Measurements from ENCODE around the gene AOX1. TPM values are rescaled to one million over a fixed set of nuclear protein-coding genes. Genes with fewer than 3 reads are reported as not detected.

Gene AOX1
- total and polyA plus RNA-seq, 4 experiments from 2014 or later = not detected

GRCh38 chr2:200614249-200614648 is 28.4 kb downstream of the AOX1 start:
- CTCF ChIA-PET (ENCODE audit: partially characterized antibody) = no interaction called here
- intact Hi-C loops (cut with micrococcal nuclease) = no loop called here

GRCh38 chr2:200615247-200615646 is 29.4 kb downstream of the AOX1 start:
- POLR2A ChIA-PET (ENCODE audit: partially characterized antibody) = no interaction called here

More at GRCh38 chr2:200614249-200614648, 28.4 kb downstream of the AOX1 start:
- Mint-ChIP-seq H3K36me3 (no peaks in the 10 kb centered on the region), H3K27me3 (peaks cover 11 to 15% of the 10 kb centered on the region in 2 donors), H3K4me3 (no peak overlapping the region), H3K27ac (no peak overlapping the region), H3K4me1 (peaks cover 0 to 1% (median 0%) of the 10 kb centered on the region in 4 donors), H3K9me3 (no peaks in the 10 kb centered on the region)
- DNase-seq = no peak
- Histone ChIP-seq H3K27ac (ENCODE audit: low read depth, low read length) (no peak overlapping the region), H3K9me3 (ENCODE audit: control insufficient read depth in 1 of 2, low read length in 2 of 2) (no peaks in the 10 kb centered on the region), H3K36me3 (ENCODE audit: insufficient read depth, low read length) (no peaks in the 10 kb centered on the region), H3K4me1 (ENCODE audit: insufficient read depth, low read length) (no peaks in the 10 kb centered on the region), H3K4me3 (ENCODE audit: low read length in 2 of 2) (no peak overlapping the region), H3K27me3 (ENCODE audit: insufficient read depth, low read length) (no peaks in the 10 kb centered on the region)
- POLR2A ChIA-PET (ENCODE audit: partially characterized antibody) = no interaction called here

GRCh38 chr2:200616193-200616592 is 30.4 kb downstream of the AOX1 start:
- H3K36me3 ChIP-seq (ENCODE audit: insufficient read depth, low read length) = no peaks in the 10 kb centered on the region
- intact Hi-C loops (cut with micrococcal nuclease) = no loop called here
- Mint-ChIP-seq H3K36me3 (no peaks in the 10 kb centered on the region), H3K9me3 (no peaks in the 10 kb centered on the region), H3K27me3 (peaks cover 11% of the 10 kb centered on the region in 2 donors), H3K27ac (no peak overlapping the region), H3K4me1 (peaks cover 0 to 1% (median 0%) of the 10 kb centered on the region in 4 donors), H3K4me3 (no peak overlapping the region)
- H3K4me1 ChIP-seq (ENCODE audit: insufficient read depth, low read length) = no peaks in the 10 kb centered on the region
- no peak overlapping the region for H3K4me3 ChIP-seq (ENCODE audit: low read length in 2 of 2)
- ChIA-PET CTCF (ENCODE audit: partially characterized antibody) (no interaction called here), POLR2A (ENCODE audit: partially characterized antibody) (no interaction called here)
- H3K9me3 ChIP-seq (ENCODE audit: control insufficient read depth in 1 of 2, low read length in 2 of 2) = no peaks in the 10 kb centered on the region
- no peaks in the 10 kb centered on the region for H3K27me3 ChIP-seq (ENCODE audit: insufficient read depth, low read length)
- H3K27ac ChIP-seq (ENCODE audit: low read depth, low read length) = no peak overlapping the region
- DNase-seq = no peak

More at GRCh38 chr2:200615247-200615646, 29.4 kb downstream of the AOX1 start:
- Histone ChIP-seq H3K9me3 (ENCODE audit: control insufficient read depth in 1 of 2, low read length in 2 of 2) (no peaks in the 10 kb centered on the region), H3K4me3 (ENCODE audit: low read length in 2 of 2) (no peak overlapping the region), H3K27ac (ENCODE audit: low read depth, low read length) (no peak overlapping the region), H3K4me1 (ENCODE audit: insufficient read depth, low read length) (no peaks in the 10 kb centered on the region), H3K36me3 (ENCODE audit: insufficient read depth, low read length) (no peaks in the 10 kb centered on the region), H3K27me3 (ENCODE audit: insufficient read depth, low read length) (no peaks in the 10 kb centered on the region)
- H3K4me3 Mint-ChIP-seq = no peak overlapping the region
- H3K27me3 Mint-ChIP-seq = peaks cover 11% of the 10 kb centered on the region in 2 donors
- DNase-seq = no peak
- no peaks in the 10 kb centered on the region for H3K9me3 Mint-ChIP-seq
- H3K36me3 Mint-ChIP-seq = no peaks in the 10 kb centered on the region
- H3K27ac Mint-ChIP-seq = no peak overlapping the region
- peaks cover 0 to 1% (median 0%) of the 10 kb centered on the region in 4 donors for H3K4me1 Mint-ChIP-seq
- intact Hi-C loops (cut with micrococcal nuclease) = no loop called here
- CTCF ChIA-PET (ENCODE audit: partially characterized antibody) = no interaction called here

GRCh38 chr2:200616656-200617055 is 30.8 kb downstream of the AOX1 start:
- ChIA-PET CTCF (ENCODE audit: partially characterized antibody) (no interaction called here), POLR2A (ENCODE audit: partially characterized antibody) (no interaction called here)
- intact Hi-C loops (cut with micrococcal nuclease) = no loop called here
- H3K27me3 ChIP-seq (ENCODE audit: insufficient read depth, low read length) = no peaks in the 10 kb centered on the region
- no peaks in the 10 kb centered on the region for H3K9me3 ChIP-seq (ENCODE audit: control insufficient read depth in 1 of 2, low read length in 2 of 2)
- no peak overlapping the region for H3K4me3 ChIP-seq (ENCODE audit: low read length in 2 of 2)
- no peaks in the 10 kb centered on the region for H3K9me3 Mint-ChIP-seq
- peaks cover 0 to 1% (median 0%) of the 10 kb centered on the region in 4 donors for H3K4me1 Mint-ChIP-seq
- H3K36me3 Mint-ChIP-seq = no peaks in the 10 kb centered on the region
- no peak overlapping the region for H3K27ac Mint-ChIP-seq
- no peaks in the 10 kb centered on the region for H3K36me3 ChIP-seq (ENCODE audit: insufficient read depth, low read length)
- H3K4me3 Mint-ChIP-seq = no peak overlapping the region
- no peak for DNase-seq
- H3K27me3 Mint-ChIP-seq = peaks cover 11% of the 10 kb centered on the region in 2 donors
- no peaks in the 10 kb centered on the region for H3K4me1 ChIP-seq (ENCODE audit: insufficient read depth, low read length)
- no peak overlapping the region for H3K27ac ChIP-seq (ENCODE audit: low read depth, low read length)

GRCh38 chr2:200617156-200618053 is 31.6 kb downstream of the AOX1 start:
- DNase-seq = no peak
- Mint-ChIP-seq H3K27me3 (peaks cover 9 to 13% of the 10 kb centered on the region in 2 donors), H3K36me3 (no peaks in the 10 kb centered on the region), H3K4me3 (no peak overlapping the region), H3K27ac (no peak overlapping the region), H3K4me1 (peaks cover 0 to 1% (median 0%) of the 10 kb centered on the region in 4 donors), H3K9me3 (no peaks in the 10 kb centered on the region)
- Histone ChIP-seq H3K27me3 (ENCODE audit: insufficient read depth, low read length) (no peaks in the 10 kb centered on the region), H3K4me1 (ENCODE audit: insufficient read depth, low read length) (no peaks in the 10 kb centered on the region), H3K9me3 (ENCODE audit: control insufficient read depth in 1 of 2, low read length in 2 of 2) (no peaks in the 10 kb centered on the region), H3K27ac (ENCODE audit: low read depth, low read length) (no peak overlapping the region), H3K4me3 (ENCODE audit: low read length in 2 of 2) (no peak overlapping the region), H3K36me3 (ENCODE audit: insufficient read depth, low read length) (no peaks in the 10 kb centered on the region)
- POLR2A ChIA-PET (ENCODE audit: partially characterized antibody) = no interaction called here
- intact Hi-C loops (cut with micrococcal nuclease) = no loop called here
- CTCF ChIA-PET (ENCODE audit: partially characterized antibody) = no interaction called here

- peaks cover 0 to 1% (median 0%) of the 10 kb centered on the region in 4 donors for H3K4me1 Mint-ChIP-seq
- Histone ChIP-seq H3K36me3 (ENCODE audit: insufficient read depth, low read length) (no peaks in the 10 kb centered on the region), H3K4me1 (ENCODE audit: insufficient read depth, low read length) (no peaks in the 10 kb centered on the region), H3K4me3 (ENCODE audit: low read length in 2 of 2) (no peak overlapping the region), H3K27me3 (ENCODE audit: insufficient read depth, low read length) (no peaks in the 10 kb centered on the region), H3K27ac (ENCODE audit: low read depth, low read length) (no peak overlapping the region), H3K9me3 (ENCODE audit: control insufficient read depth in 1 of 2, low read length in 2 of 2) (no peaks in the 10 kb centered on the region)
- H3K27ac Mint-ChIP-seq = no peak overlapping the region
- H3K27me3 Mint-ChIP-seq = peaks cover 12 to 13% of the 10 kb centered on the region in 2 donors
- intact Hi-C loops (cut with micrococcal nuclease) = no loop called here
- H3K9me3 Mint-ChIP-seq = no peaks in the 10 kb centered on the region
- ChIA-PET POLR2A (ENCODE audit: partially characterized antibody) (no interaction called here), CTCF (ENCODE audit: partially characterized antibody) (interaction anchor here (1.5 kb wide), 1 partner anchor 113 kb away, joined by 3 read pairs; no protein-coding TSS in a partner anchor)
- no peak overlapping the region for H3K4me3 Mint-ChIP-seq
- no peak for DNase-seq
- H3K36me3 Mint-ChIP-seq = no peaks in the 10 kb centered on the region
These were observed 32.2 kb downstream of the AOX1 start for GRCh38 chr2:200618054-200618419.

- peaks cover 0 to 1% (median 0%) of the 10 kb centered on the region in 4 donors for H3K4me1 Mint-ChIP-seq
- H3K36me3 Mint-ChIP-seq = no peaks in the 10 kb centered on the region
- no peaks in the 10 kb centered on the region for H3K9me3 Mint-ChIP-seq
- no peak overlapping the region for H3K27ac Mint-ChIP-seq
- ChIA-PET POLR2A (ENCODE audit: partially characterized antibody) (no interaction called here), CTCF (ENCODE audit: partially characterized antibody) (interaction anchor here (1.5 kb wide), 1 partner anchor 113 kb away, joined by 3 read pairs; no protein-coding TSS in a partner anchor)
- Histone ChIP-seq H3K4me3 (ENCODE audit: low read length in 2 of 2) (no peak overlapping the region), H3K9me3 (ENCODE audit: control insufficient read depth in 1 of 2, low read length in 2 of 2) (no peaks in the 10 kb centered on the region), H3K36me3 (ENCODE audit: insufficient read depth, low read length) (no peaks in the 10 kb centered on the region), H3K4me1 (ENCODE audit: insufficient read depth, low read length) (no peaks in the 10 kb centered on the region), H3K27me3 (ENCODE audit: insufficient read depth, low read length) (no peaks in the 10 kb centered on the region), H3K27ac (ENCODE audit: low read depth, low read length) (no peak overlapping the region)
- no peak overlapping the region for H3K4me3 Mint-ChIP-seq
- H3K27me3 Mint-ChIP-seq = peaks cover 15 to 16% of the 10 kb centered on the region in 2 donors
- intact Hi-C loops (cut with micrococcal nuclease) = no loop called here
- DNase-seq = no peak
These were observed 32.8 kb downstream of the AOX1 start for GRCh38 chr2:200618590-200619021.
